Measurements from ENCODE around the gene ADGRG4.

DNA sequence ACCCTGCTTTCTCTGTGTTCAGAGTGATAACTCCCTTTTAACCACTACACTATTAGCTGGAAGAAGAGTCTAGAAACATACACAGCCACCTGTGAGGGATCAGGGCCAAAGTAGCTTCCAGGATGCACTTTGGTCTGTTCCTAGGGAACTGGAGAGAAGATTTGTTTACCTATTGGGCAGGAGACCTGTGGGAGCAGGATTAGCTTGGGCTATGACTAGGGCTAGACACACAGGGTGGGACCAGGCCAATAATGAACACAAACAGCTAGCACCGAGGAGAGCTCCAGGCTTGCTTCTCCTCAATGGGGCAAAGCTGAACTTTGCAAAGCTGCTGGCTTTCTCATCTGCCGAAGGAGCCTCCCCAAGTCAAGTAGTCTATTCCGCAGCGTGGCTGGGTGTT, 25.2 kb upstream of the ADGRG4 start:
- TF ChIP-seq POLR2A (IDR thresholded peaks at IDR 0.05) (no peak), EP300 (IDR thresholded peaks at IDR 0.05) (no peak)
- TF ChIP-seq, protein P1, sequence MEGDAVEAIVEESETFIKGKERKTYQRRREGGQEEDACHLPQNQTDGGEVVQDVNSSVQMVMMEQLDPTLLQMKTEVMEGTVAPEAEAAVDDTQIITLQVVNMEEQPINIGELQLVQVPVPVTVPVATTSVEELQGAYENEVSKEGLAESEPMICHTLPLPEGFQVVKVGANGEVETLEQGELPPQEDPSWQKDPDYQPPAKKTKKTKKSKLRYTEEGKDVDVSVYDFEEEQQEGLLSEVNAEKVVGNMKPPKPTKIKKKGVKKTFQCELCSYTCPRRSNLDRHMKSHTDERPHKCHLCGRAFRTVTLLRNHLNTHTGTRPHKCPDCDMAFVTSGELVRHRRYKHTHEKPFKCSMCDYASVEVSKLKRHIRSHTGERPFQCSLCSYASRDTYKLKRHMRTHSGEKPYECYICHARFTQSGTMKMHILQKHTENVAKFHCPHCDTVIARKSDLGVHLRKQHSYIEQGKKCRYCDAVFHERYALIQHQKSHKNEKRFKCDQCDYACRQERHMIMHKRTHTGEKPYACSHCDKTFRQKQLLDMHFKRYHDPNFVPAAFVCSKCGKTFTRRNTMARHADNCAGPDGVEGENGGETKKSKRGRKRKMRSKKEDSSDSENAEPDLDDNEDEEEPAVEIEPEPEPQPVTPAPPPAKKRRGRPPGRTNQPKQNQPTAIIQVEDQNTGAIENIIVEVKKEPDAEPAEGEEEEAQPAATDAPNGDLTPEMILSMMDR (IDR thresholded peaks at IDR 0.05), result no peak

All from upper lobe of left lung (tissue), 4 donors.